Left forelimb (tissue), 1 donor: ENCODE data around the gene SEMA4A.
"Not testable (repeated sequence)": the region's sequence is repeated elsewhere in the genome, so short reads cannot be mapped to it uniquely, and the experiment has no call there.

Experiments
- DNase-seq: peaks from one replicate; pipeline ENCODE4 v3.0.0-alpha.2; 2018; ENCODE audit warnings: low spot score

Gene SEMA4A

GRCh38 chr1:156119503-156120209 lies 33.7 kb upstream of the SEMA4A start:
- DNase-seq: no peak

DNA sequence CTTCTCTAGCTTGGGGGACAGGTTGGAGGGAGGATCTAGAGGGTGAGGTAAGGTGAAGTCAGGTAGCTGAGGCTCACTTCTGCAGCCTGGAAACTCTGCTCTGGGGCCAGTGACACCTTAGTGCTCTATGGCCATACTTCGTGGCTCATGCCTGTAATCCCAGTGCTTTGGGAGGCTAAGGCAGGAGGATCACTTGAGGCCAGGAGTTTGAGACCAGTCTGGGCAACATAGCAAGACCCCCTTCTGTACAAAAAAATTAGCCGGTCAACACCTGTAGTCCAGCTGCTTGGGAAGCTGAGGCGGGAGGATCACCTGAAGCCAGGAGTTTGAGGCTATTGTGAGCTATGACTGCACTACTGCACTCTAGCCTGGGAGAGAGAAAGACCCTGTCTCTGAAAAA lies 33.1 kb upstream of the SEMA4A start:
- no peak for DNase-seq

DNA sequence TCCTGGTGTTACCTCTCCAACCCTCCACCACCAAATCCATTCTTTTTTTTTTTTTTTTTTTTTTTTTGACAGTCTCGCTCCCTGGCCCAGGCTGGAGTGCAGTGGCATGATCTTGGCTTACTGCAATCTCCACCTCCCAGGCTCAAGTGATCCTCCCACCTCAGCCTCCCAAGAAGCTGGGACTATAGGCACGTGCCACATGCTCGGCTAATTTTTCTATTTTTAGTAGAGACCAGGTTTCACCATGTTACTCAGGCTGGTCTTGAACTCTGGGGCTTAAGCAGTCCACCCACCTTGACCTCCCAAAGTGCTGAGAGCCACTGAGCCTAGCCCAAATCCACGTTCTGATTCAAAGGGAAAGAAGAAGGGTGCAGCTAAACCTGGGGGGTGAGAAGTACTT lies 32.4 kb upstream of the SEMA4A start:
- DNase-seq: not testable (repeated sequence)

DNA sequence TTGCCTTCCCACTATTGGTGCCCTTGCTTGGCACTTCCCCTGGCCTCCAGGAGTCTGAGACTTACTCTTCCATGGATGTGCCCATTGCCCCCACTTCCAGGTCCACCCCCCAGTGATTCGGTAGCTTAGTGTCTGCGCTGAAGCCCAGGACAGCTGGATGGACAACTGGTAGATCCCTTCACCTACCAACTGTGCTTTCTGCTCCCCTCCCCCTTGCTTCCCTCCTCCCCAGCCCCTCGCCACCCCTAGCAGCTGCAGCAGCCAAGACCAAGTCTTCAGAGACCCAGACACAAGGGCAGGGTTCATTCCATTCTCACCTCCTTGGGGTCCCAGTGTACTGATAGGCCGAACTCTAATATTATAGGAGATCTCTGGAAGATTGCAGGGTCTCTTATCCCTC lies 31.9 kb upstream of the SEMA4A start:
- DNase-seq: no peak

- DNase-seq: no peak
These were observed 31.3 kb upstream of the SEMA4A start for GRCh38 chr1:156122086-156122485.

DNA sequence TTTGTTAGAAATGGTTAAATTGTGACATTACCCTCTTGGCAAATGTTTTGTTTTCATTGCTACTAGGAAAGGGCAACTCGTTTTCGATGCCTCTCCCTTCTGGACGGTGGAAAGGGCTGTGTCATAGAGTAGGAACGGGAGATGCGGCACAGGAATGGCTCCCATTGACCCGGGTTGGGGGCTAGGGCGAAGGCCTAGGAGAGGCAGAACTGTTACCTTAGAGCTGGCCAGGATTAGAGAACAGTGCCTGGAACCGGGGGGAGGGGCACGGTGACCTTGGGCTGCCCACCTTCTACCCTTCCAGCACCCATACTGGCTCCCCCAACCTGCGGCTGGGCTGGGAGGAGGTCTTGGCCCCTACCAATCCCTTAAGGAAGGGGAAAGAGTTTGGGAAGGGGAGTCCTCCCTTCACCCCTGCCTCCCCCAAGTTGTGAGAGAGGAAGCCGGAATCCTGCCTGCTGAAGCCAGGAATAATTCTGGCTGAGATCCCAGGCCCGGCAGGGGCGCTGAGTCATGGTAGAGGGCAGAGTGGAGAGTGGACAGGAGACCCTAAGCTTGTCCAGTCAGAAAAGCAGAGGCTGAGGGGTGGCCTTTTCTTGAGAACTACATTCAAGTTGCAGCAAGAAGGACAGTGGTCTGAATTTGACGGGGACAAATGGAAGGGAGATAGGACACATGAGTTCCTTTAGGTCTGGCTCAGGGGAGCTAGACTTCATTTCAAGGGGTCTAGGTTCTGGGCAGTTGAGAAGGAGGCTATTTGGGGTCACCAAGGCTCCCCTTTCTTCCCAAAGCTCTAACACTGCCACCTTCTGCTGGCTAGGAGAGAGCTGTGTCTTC lies 30.6 kb upstream of the SEMA4A start:
- DNase-seq: no peak

- peak; percentile 94 for DNase-seq
These were observed 29.8 kb upstream of the SEMA4A start for GRCh38 chr1:156123356-156124196.

DNA sequence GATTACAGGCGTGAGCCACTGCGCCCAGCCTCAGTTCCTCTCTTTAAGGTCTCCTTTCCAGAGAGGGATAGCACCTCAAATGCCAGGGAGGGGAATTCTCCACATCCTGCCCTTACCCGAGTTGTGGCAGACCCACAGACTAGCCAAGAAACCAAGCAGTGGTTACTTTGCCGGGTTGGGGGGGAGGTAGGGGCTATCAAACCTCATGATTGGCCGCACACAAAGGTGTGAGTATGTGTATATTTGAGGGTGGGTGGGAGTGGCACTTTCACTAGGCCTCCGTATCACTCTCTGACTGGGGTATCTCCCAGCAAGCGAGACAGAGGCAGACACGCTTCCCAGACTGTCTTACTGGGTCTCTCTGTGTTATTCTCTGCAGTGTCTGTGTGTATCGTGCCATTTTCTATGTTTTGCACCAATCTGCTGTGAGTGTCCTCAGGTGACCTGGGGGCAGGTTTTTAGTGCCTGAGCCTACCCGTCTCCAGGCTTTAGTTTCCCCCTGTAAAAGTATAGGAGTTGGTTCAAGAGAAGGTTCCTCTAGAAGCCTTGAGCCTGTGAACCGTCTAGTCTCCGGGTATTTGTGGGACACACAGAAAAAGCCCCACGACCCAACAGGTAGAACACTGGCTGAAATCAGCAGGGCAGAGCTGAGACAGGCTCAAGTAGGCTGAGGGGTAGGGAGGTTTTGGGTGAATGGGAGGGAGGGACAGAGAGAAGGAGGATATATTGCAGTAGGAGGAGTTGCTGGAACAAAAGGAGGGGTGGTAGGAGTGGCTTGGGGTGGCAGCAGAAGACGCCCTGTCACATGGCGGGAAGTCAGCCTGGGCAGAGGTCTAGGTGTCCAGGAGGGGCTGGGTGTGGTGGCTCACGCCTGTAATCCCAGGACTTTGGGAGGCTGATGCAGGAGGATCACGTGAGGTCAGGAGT lies 28.6 kb upstream of the SEMA4A start:
- no peak for DNase-seq

GRCh38 chr1:156125544-156125943 lies 27.8 kb upstream of the SEMA4A start:
- not testable (repeated sequence) for DNase-seq

DNA sequence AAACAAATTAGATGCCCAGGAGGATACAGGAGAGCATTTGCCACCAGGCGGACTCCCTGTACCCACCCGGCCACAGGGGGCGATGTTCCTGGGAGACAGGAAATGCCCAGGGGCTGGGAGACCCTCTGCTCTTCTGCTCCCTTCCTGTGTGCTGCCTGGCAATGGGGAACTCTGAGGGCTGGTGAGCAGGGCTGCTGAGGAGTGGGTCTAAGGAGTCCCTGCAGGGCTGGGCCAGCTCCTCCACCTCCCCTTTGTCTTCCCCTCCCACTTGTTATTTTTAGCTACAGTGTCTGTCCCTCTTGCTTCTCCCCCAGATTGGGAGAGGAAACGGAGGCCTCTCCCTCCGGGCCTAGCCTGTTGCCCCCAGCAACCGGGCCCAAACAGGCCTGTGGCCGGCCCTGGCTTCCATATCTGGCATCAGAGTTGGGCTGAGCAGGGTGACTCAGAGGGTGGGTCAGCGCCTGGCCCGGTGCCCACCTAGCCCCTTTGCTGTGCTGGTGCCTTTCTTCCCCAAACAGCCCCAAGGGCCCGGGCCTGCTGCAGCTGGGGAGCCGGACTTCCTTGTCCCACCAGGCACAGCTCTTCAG lies 27.2 kb upstream of the SEMA4A start:
- DNase-seq: peak; percentile 90

- no peak for DNase-seq
These were observed 26.5 kb upstream of the SEMA4A start for GRCh38 chr1:156126630-156127534.

DNA sequence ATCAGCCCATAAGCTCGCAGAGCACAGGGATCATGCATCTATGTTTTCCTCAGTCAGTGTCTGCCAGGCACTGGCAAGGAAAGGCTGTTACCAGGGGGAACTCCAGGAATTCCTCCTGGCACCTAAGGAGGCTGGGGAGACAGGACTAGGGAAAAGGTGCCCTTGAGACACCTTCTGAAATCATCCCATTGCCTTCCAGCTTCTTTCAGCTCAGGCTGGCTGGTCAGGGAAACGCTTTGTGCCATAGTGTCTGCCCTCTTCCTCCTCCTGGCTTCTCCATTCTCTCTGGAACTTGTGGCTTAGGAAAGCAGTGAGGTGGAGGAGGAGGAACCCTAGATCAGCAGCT lies 25.1 kb upstream of the SEMA4A start:
- no peak for DNase-seq

DNA sequence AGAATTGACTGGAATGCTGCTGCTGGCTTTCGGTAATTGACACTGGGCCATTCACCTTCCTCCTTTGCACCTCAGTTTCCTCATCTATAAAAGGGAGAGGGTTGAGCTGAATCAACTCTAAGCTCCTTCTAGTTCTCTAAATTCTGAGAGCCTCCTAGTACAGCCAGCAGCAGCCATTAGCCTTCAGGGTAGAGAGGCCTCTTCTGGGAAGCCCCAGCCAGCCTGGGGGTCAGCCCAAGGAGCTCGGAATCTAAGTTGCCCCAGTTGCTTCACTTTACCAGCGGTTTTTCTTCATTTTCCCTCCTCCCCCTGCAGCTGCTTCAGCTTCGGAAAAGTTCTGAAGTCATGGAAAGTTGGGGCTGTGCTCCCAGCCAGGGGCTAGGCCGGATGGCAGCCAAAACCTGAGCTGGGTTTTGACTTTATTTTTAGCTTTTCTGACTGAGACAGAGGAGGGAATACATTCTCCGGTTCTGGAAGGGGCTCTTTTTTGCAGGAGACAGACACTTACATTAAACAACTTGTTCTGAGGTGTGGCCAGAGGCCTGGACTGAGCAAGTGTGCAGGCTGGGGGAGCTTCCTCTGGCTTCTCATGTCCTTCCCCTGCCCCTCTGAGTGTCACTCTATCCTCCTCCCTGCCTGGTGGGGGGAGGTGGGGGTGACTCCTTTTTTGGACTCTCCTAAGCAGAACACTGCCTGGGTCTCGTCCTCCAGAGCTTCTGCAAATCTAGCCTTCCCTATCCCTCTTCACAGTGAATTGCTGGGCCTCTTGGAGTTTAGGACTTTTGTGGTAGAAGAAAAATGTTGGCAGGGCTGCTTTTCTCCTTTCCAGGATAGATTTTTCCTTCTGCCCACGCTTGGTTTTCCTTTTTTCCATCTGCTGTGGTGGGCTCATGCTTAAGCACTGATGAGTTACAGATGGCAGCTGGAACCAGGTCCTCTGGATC lies 24.5 kb upstream of the SEMA4A start:
- peak; percentile 91 for DNase-seq

GRCh38 chr1:156129687-156130577 lies 23.5 kb upstream of the SEMA4A start:
- DNase-seq: peak; percentile 88

- DNase-seq: no peak
These were observed 22.8 kb upstream of the SEMA4A start for GRCh38 chr1:156130578-156130942.

GRCh38 chr1:156134716-156135435 lies 18.5 kb upstream of the SEMA4A start:
- DNase-seq: no peak
